Measurements from ENCODE around the gene PDE4B. TPM values are rescaled to one million over a fixed set of nuclear protein-coding genes. Genes with fewer than 3 reads are reported as not detected.

PDE4B gene
- total RNA-seq, 1 donor from 2014 or later = 7.2 TPM

GRCh38 chr1:66373157-66373591, 580.5 kb downstream of the PDE4B start:
- Mint-ChIP-seq H3K36me3 (ENCODE audit: unreplicated experiment) (no peaks in the 10 kb centered on the region), H3K27me3 (ENCODE audit: unreplicated experiment) (no peaks in the 10 kb centered on the region), H3K9me3 (ENCODE audit: unreplicated experiment) (peaks cover 4% of the 10 kb centered on the region), H3K27ac (ENCODE audit: unreplicated experiment) (no peak overlapping the region), H3K4me3 (ENCODE audit: unreplicated experiment) (no peak overlapping the region), H3K4me1 (ENCODE audit: low read depth, unreplicated experiment) (no peaks in the 10 kb centered on the region)
- no peak for TF ChIP-seq CTCF (IDR thresholded peaks at IDR 0.05; ENCODE audit: partially characterized antibody, unreplicated experiment)
- no peak for DNase-seq

DNA sequence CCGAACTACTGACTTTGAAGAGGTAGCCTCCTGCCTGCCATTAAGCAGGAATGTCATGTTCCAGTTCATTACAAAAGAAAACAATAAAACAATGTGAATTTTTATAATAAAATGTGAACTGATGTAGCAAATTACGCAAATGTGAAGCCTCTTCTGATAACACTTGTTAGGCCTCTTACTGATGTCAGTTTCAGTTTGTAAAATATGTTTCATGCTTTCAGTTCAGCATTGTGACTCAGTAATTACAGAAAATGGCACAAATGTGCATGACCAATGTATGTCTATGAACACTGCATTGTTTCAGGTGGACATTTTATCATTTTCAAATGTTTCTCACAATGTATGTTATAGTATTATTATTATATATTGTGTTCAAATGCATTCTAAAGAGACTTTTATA, 581.5 kb downstream of the PDE4B start:
- no peaks in the 10 kb centered on the region for H3K4me1 Mint-ChIP-seq (ENCODE audit: low read depth, unreplicated experiment)
- H3K9me3 Mint-ChIP-seq (ENCODE audit: unreplicated experiment) = peaks cover 3% of the 10 kb centered on the region
- H3K4me3 Mint-ChIP-seq (ENCODE audit: unreplicated experiment) = no peak overlapping the region
- no peak for DNase-seq
- no peaks in the 10 kb centered on the region for H3K27me3 Mint-ChIP-seq (ENCODE audit: unreplicated experiment)
- no peaks in the 10 kb centered on the region for H3K36me3 Mint-ChIP-seq (ENCODE audit: unreplicated experiment)
- no peak for TF ChIP-seq CTCF (IDR thresholded peaks at IDR 0.05; ENCODE audit: partially characterized antibody, unreplicated experiment)
- no peak overlapping the region for H3K27ac Mint-ChIP-seq (ENCODE audit: unreplicated experiment)

- Mint-ChIP-seq H3K27ac (ENCODE audit: unreplicated experiment) (no peak overlapping the region), H3K4me1 (ENCODE audit: low read depth, unreplicated experiment) (no peaks in the 10 kb centered on the region), H3K27me3 (ENCODE audit: unreplicated experiment) (no peaks in the 10 kb centered on the region)
Measured at GRCh38 chr1:66374561-66375111, 581.9 kb downstream of the PDE4B start.

GRCh38 chr1:66375125-66375524, 582.4 kb downstream of the PDE4B start:
- Mint-ChIP-seq H3K36me3 (ENCODE audit: unreplicated experiment) (no peaks in the 10 kb centered on the region), H3K4me1 (ENCODE audit: low read depth, unreplicated experiment) (no peaks in the 10 kb centered on the region), H3K27me3 (ENCODE audit: unreplicated experiment) (no peaks in the 10 kb centered on the region), H3K27ac (ENCODE audit: unreplicated experiment) (no peak overlapping the region), H3K9me3 (ENCODE audit: unreplicated experiment) (peaks cover 2% of the 10 kb centered on the region), H3K4me3 (ENCODE audit: unreplicated experiment) (no peak overlapping the region)
- no peak for TF ChIP-seq CTCF (IDR thresholded peaks at IDR 0.05; ENCODE audit: partially characterized antibody, unreplicated experiment)
- no peak for DNase-seq

More at GRCh38 chr1:66374561-66375111, 581.9 kb downstream of the PDE4B start:
- Mint-ChIP-seq H3K4me3 (ENCODE audit: unreplicated experiment) (no peak overlapping the region), H3K36me3 (ENCODE audit: unreplicated experiment) (no peaks in the 10 kb centered on the region), H3K9me3 (ENCODE audit: unreplicated experiment) (peaks cover 2% of the 10 kb centered on the region)
- DNase-seq = no peak
- no peak for TF ChIP-seq CTCF (IDR thresholded peaks at IDR 0.05; ENCODE audit: partially characterized antibody, unreplicated experiment)

DNA sequence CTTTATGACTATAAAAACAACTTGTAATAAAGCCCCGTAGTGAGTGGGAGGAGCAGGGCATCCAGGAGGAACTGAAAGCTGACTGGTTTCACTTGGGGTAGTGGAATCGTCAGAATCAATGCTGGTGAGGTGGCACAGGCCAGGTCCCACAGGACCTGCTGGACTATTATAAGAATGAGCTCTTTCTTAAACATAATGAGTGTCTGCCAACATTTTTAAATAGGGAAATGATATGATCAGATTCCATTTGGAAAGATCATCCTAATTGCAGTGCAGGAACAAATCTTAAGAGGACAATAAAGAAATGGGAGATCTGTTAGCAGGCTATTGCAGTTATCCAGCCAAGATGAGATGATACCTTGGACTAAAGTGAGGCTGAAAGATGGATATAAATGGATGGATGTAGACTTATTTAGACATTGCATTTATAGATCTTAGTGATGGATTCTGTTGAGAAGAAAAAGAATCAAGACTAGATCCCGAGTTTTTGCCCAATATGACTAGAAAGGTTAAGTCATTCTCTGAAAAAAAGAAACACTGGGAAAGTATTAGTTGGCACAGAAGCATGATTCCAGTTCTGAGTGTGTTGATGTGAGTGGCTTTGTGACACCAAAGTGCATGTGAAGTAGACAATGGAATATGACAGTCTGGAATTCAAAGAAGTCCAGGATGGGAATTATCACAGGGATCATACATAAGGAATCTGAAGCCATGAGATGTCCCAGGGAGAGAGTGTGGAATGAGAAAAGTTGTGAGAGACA, 587.9 kb downstream of the PDE4B start:
- peaks cover 5% of the 10 kb centered on the region for H3K9me3 Mint-ChIP-seq (ENCODE audit: unreplicated experiment)
- no peak for TF ChIP-seq CTCF (IDR thresholded peaks at IDR 0.05; ENCODE audit: partially characterized antibody, unreplicated experiment)
- no peak overlapping the region for H3K27ac Mint-ChIP-seq (ENCODE audit: unreplicated experiment)
- peaks cover 14% of the 10 kb centered on the region for H3K36me3 Mint-ChIP-seq (ENCODE audit: unreplicated experiment)
- DNase-seq = no peak
- H3K4me3 Mint-ChIP-seq (ENCODE audit: unreplicated experiment) = no peak overlapping the region
- no peaks in the 10 kb centered on the region for H3K4me1 Mint-ChIP-seq (ENCODE audit: low read depth, unreplicated experiment)
- H3K27me3 Mint-ChIP-seq (ENCODE audit: unreplicated experiment) = no peaks in the 10 kb centered on the region

Measured in glutamatergic neuron (in vitro differentiated cells).